OCI-LY1 (cell line): ENCODE results near the gene LRRC57.

Source experiments
- H2AFZ ChIP-seq: fragments of 200-600 bp; sonication (generic), shearing (Covaris generic); 2 replicates; pipeline ENCODE4 v1.6.0; 2014; ENCODE audit warnings: antibody characterized with exemption, mild to moderate bottlenecking, low read length
- H3F3A ChIP-seq: fragments of 200-600 bp; sonication (generic), shearing (Covaris generic); 2 replicates; pipeline ENCODE4 v1.6.0; 2014; ENCODE audit warnings: mild to moderate bottlenecking, antibody characterized with exemption, low read length, moderate library complexity; ENCODE audit not compliant: insufficient read depth
- H3K27ac ChIP-seq: fragments of 200-600 bp; sonication (generic); 2 replicates; pipeline ENCODE4 v1.5.1; 2014; ENCODE audit warnings: low read length, mixed run types, mild to moderate bottlenecking, low read depth; ENCODE audit not compliant: poor library complexity, severe bottlenecking
- H3K27me3 ChIP-seq: fragments of 200-600 bp; sonication (generic); 2 replicates; pipeline ENCODE4 v1.6.0; 2014; ENCODE audit warnings: antibody characterized with exemption, mild to moderate bottlenecking, low read length, moderate library complexity; ENCODE audit not compliant: insufficient read depth
- H3K36me3 ChIP-seq: fragments of 200-600 bp; sonication (generic); 2 replicates; pipeline ENCODE4 v1.6.1; 2014; ENCODE audit warnings: mild to moderate bottlenecking, antibody characterized with exemption, low read length, moderate library complexity, mixed read lengths; ENCODE audit not compliant: insufficient read depth
- H3K4me1 ChIP-seq: fragments of 200-600 bp; sonication (generic); 2 replicates; pipeline ENCODE4 v1.5.1; 2014; ENCODE audit warnings: mild to moderate bottlenecking, low read length, moderate library complexity; ENCODE audit not compliant: insufficient read depth, severe bottlenecking
- H3K4me2 ChIP-seq: fragments of 200-600 bp; sonication (generic), shearing (Covaris generic); 2 replicates; pipeline ENCODE4 v1.6.1; 2014; ENCODE audit warnings: low read length
- H3K4me3 ChIP-seq: fragments of 200-600 bp; sonication (generic); 2 replicates; pipeline ENCODE4 v1.5.1; 2014; ENCODE audit warnings: low read length, low read depth, mild to moderate bottlenecking, mixed read lengths; ENCODE audit not compliant: poor library complexity, severe bottlenecking
- H3K79me2 ChIP-seq: fragments of 200-600 bp; shearing (Covaris generic); 2 replicates; pipeline ENCODE4 v1.6.1; 2016; ENCODE audit warnings: mixed run types, low read length, mixed read lengths; ENCODE audit not compliant: insufficient read depth
- H3K9ac ChIP-seq: fragments of 200-600 bp; sonication (generic), shearing (Covaris generic); 2 replicates; pipeline ENCODE4 v1.6.1; 2014; ENCODE audit warnings: mild to moderate bottlenecking, low read length, mixed read lengths
- H3K9me2 ChIP-seq: fragments of 200-600 bp; sonication (generic), shearing (Covaris generic); 2 replicates; pipeline ENCODE4 v1.6.1; 2014; ENCODE audit warnings: low read depth, mild to moderate bottlenecking, low read length, mixed read lengths
- H3K9me3 ChIP-seq: fragments of 200-600 bp; shearing (Covaris generic); 2 replicates; pipeline ENCODE4 v1.6.1; 2014; ENCODE audit warnings: low read length, mixed read lengths
- H4K20me1 ChIP-seq: fragments of 200-600 bp; sonication (generic), shearing (Covaris generic); 2 replicates; pipeline ENCODE4 v1.6.0; 2016; ENCODE audit warnings: mild to moderate bottlenecking, low read length; ENCODE audit not compliant: insufficient read depth
- EZH2 ChIP-seq: fragments of 200-600 bp; sonication (generic), shearing (Covaris generic); IDR thresholded peaks from 2 replicates; pipeline ENCODE4 v1.8.0; 2017; ENCODE audit warnings: borderline replicate concordance, mixed run types, mild to moderate bottlenecking, antibody characterized with exemption, low read length, moderate library complexity, mixed read lengths
- TF ChIP-seq, protein P1 (sequence below): fragments of 200-600 bp; sonication (generic), shearing (Covaris generic); IDR thresholded peaks from 2 replicates; pipeline ENCODE4 v1.5.1; 2017; ENCODE audit warnings: mild to moderate bottlenecking, antibody characterized with exemption, low read length, moderate library complexity, mixed read lengths

Gene LRRC57

DNA sequence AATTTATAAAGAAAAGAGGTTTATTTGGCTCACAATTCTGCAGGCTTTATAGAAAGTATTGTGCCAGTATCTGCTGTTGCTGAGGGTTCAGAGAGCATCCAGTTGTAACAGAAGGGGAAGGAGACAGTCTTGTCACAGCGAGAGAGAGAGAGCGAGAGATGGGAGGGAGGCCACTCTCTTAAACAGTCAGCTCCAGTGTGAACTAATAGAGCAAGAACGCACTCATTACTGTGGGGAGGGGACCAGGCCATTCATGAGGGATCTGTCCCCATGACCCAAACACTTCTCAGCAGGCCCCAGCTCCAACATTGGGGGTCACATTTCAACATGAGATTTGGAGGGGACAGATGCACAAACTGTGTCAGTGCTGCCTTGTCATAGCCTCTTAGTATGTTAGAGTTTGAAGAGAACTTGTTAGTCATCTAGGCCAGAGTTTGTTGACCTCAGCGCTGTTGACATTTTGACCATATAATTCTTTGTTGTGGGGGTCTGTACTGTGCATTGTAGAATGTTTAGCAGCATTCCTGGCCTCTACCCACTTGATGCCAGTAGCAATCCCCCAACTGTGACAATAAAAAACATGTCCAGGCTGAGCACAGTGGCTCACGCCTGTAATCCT, 42.1 kb upstream of the LRRC57 start:
- H3K27me3 ChIP-seq: no peaks in the 10 kb centered on the region
- no peaks in the 10 kb centered on the region for H4K20me1 ChIP-seq
- no peak overlapping the region for H3K4me3 ChIP-seq
- H3K9me3 ChIP-seq: no peaks in the 10 kb centered on the region
- H3K9me2 ChIP-seq: no peaks in the 10 kb centered on the region
- no peaks in the 10 kb centered on the region for H3F3A ChIP-seq
- H2AFZ ChIP-seq: no peak overlapping the region
- H3K4me1 ChIP-seq: peaks cover 8% of the 10 kb centered on the region
- H3K79me2 ChIP-seq: no peaks in the 10 kb centered on the region
- no peak overlapping the region for H3K27ac ChIP-seq
- no peak overlapping the region for H3K4me2 ChIP-seq
- H3K36me3 ChIP-seq: peaks cover 19% of the 10 kb centered on the region; the same call in 1 of the 2 replicates
- no peak overlapping the region for H3K9ac ChIP-seq
- TF ChIP-seq EZH2: no peak
- TF ChIP-seq, protein P1, sequence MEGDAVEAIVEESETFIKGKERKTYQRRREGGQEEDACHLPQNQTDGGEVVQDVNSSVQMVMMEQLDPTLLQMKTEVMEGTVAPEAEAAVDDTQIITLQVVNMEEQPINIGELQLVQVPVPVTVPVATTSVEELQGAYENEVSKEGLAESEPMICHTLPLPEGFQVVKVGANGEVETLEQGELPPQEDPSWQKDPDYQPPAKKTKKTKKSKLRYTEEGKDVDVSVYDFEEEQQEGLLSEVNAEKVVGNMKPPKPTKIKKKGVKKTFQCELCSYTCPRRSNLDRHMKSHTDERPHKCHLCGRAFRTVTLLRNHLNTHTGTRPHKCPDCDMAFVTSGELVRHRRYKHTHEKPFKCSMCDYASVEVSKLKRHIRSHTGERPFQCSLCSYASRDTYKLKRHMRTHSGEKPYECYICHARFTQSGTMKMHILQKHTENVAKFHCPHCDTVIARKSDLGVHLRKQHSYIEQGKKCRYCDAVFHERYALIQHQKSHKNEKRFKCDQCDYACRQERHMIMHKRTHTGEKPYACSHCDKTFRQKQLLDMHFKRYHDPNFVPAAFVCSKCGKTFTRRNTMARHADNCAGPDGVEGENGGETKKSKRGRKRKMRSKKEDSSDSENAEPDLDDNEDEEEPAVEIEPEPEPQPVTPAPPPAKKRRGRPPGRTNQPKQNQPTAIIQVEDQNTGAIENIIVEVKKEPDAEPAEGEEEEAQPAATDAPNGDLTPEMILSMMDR: no peak

DNA sequence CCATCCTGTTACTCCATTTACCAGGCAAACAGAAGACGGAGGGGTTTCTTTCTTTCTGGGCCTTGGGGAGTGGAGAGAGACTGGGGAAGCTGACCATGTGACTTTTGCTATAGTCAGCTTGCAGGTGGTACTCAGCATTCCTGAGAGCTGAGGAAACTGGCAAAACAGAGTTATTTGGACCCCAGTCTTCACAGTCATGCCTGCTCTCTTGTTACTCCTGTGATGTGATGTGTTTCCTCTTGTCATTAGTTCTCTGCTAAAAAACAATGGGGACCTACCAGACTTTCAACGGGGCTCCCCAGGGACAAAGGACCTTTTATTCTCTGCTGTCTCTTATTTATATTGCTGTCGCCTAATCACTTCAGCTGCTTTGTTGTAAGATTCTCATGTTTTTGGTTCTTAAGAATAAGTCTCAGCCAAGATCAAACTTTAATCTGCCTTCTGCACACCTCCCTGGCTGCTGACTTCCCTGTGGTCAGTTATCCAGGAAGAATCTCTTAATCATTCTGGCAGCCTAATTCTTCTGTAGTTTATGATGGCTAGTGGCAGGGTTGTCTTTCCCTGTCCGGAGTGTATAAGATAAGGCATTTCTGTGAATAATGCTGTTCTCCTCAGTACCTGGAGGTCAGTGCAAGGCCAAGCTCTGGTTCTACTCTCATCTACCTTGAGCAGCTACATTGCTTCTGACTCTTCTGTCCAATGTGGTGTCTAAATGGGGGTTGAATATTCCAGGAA, 35.6 kb upstream of the LRRC57 start:
- no peaks in the 10 kb centered on the region for H3K27me3 ChIP-seq
- H3K9me3 ChIP-seq: no peaks in the 10 kb centered on the region
- H2AFZ ChIP-seq: no peak overlapping the region
- peaks cover 45% of the 10 kb centered on the region for H3K4me1 ChIP-seq
- no peaks in the 10 kb centered on the region for H4K20me1 ChIP-seq
- peaks cover 9% of the 10 kb centered on the region; the same call in 1 of the 2 replicates for H3K36me3 ChIP-seq
- H3K27ac ChIP-seq: no peak overlapping the region
- H3K4me2 ChIP-seq: peak overlapping the region; percentile 3; the same call in 1 of the 2 replicates
- H3F3A ChIP-seq: no peaks in the 10 kb centered on the region
- peak overlapping the region; percentile 5; the same call in 1 of the 2 replicates for H3K9ac ChIP-seq
- H3K9me2 ChIP-seq: no peaks in the 10 kb centered on the region
- TF ChIP-seq, protein P1: no peak
- no peak for TF ChIP-seq EZH2
- H3K4me3 ChIP-seq: no peak overlapping the region
- H3K79me2 ChIP-seq: no peaks in the 10 kb centered on the region

DNA sequence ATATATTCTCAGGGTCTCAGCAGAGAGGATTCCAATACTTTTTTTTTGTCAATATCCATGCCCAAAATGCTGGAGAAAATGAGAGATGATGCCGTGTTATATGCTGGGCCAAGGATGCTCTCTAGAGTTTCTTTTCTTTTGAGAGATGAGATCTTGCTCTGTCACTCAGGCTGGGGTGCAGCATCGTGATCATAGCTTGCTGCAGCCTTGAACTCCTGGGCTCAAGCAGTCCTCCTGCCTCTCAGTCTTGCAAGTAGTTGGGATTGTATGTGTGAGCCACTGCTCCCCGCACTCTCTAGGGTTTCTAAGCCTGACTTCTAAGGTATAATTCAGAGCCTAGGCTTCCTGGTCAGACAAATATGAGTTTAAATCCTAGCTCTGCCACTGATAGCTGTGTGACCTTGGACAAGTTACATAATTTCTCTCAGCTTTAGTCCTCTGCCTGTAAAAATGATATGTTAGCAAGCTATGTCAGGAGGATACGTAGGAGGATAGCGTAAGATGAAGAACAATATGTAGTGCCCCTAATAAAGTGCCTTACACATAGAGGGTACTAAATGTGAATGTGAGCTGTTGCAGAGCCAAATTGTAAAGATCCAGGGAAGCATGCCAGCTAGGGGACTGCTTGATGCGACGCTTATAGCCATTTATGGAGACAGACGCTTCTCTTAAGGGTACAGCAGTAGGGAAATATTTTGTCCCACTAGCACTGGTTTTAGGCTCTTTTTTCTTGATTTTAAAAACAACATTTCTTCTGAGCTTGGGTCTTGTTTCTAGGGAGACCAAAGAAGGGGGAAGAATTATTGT, 34.2 kb upstream of the LRRC57 start:
- Histone ChIP-seq H3K9ac (no peak overlapping the region; the same call in 1 of the 2 replicates), H3K27ac (no peak overlapping the region), H3K36me3 (peaks cover 9% of the 10 kb centered on the region; the same call in 1 of the 2 replicates), H3K4me3 (no peak overlapping the region), H3K79me2 (no peaks in the 10 kb centered on the region), H3K4me1 (peaks cover 46% of the 10 kb centered on the region), H3K9me2 (no peaks in the 10 kb centered on the region), H3K4me2 (no peak overlapping the region), H3F3A (no peaks in the 10 kb centered on the region), H3K27me3 (no peaks in the 10 kb centered on the region), H2AFZ (no peak overlapping the region), H3K9me3 (no peaks in the 10 kb centered on the region), H4K20me1 (no peaks in the 10 kb centered on the region)
- no peak for TF ChIP-seq EZH2
- TF ChIP-seq, protein P1: no peak
